ENCODE results near the gene LAMA4. TPM values are rescaled to one million over a fixed set of nuclear protein-coding genes. Genes with fewer than 3 reads are reported as not detected.
A peak's percentile ranks its signal among the peaks of the same experiment; 100 is the strongest.

The LAMA4 gene
- total RNA-seq, 1 experiment from 2014 or later = 9.4 TPM

DNA sequence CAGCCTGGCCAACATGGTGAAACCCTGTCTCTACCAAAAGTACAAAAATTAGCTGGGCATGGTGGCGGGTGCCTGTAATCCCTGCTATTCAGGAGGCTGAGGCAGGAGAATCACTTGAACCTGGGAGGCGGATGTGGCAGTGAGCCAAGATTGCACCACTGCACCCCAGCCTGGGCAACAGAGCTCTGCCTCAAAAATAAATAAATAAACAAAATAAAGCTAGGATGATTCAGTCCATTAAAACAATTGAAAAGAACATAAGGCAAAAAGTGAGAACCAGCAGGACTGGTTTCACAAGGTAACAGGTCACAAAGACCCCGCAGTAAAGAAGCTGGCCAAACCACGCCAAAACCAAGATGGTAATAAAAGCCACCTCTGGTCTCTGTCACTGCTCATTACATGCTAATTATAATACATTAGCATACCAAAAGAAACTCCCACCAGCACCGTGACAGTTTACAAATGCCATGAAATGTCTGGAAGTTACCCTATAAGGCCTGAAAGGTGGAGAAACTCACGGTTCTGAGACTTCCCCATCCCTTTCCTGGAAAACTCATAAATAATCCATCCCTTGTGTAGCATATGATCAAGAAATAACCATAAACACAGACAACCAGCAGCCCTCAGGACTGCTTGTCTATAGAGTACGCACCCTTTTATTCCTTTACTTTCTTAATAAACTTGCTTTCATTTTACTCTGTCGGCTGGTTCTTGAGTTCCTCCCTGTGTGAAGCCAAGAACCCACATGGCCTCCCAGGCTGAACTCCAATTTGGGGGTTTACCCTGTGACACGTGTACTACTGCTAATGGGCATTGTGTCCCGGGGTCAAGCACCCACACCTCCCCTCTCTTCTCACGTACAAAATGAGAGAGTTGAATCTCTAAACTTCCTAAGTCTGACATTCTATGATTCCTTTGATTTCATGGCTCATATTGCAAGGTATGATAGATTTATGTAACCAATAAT lies 10.2 kb downstream of the LAMA4 start:
- Histone ChIP-seq H3K9me3 (ENCODE audit: low read length) (no peaks in the 10 kb centered on the region), H3K27me3 (ENCODE audit: low read length) (no peaks in the 10 kb centered on the region), H3K4me3 (ENCODE audit: low read length) (no peak overlapping the region), H3K9me2 (replicated peaks; ENCODE audit: low read length) (no peaks in the 10 kb centered on the region), H3K4me2 (ENCODE audit: low read length) (0 out of 2 replicates have a peak overlapping the region, but pooled peaks have one; percentile 26), H3K36me3 (ENCODE audit: low read depth, low read length) (no peaks in the 10 kb centered on the region), H3K27ac (ENCODE audit: low read length) (0 out of 2 replicates have a peak overlapping the region, but pooled peaks have one; percentile 16), H3K79me2 (ENCODE audit: low read length) (no peaks in the 10 kb centered on the region), H2AFZ (ENCODE audit: low read length) (no peak overlapping the region), H4K20me1 (ENCODE audit: low read length) (no peaks in the 10 kb centered on the region), H3K4me1 (ENCODE audit: insufficient read depth, low read length) (peaks cover 10% of the 10 kb centered on the region), H3F3A (ENCODE audit: low read length, unreplicated experiment) (no peaks in the 10 kb centered on the region), H3K9ac (ENCODE audit: low read length) (no peak overlapping the region)
- intact Hi-C loops (cut with micrococcal nuclease) = no loop called here
- BruUV-seq (replicated peaks) = no TSS peak
- no peak for TF ChIP-seq EZH2phosphoT487 (IDR thresholded peaks at IDR 0.05; ENCODE audit: borderline replicate concordance, low read length)
- TF ChIP-seq CTCF (conservative IDR thresholded peaks at IDR 0.05; ENCODE audit: low read depth, low read length) = no peak
- no peak for TF ChIP-seq EZH2 (IDR thresholded peaks at IDR 0.05; ENCODE audit: low read length, unreplicated experiment)
- DNase-seq = peak; percentile 41
- CTCF ChIA-PET = no interaction called here
- POLR2A ChIA-PET (ENCODE audit: unreplicated experiment) = interaction anchor here (0.6 kb wide), 1 partner anchor 163 kb away, joined by 4 read pairs; no protein-coding TSS in a partner anchor
- ATAC-seq = no peak

DNA sequence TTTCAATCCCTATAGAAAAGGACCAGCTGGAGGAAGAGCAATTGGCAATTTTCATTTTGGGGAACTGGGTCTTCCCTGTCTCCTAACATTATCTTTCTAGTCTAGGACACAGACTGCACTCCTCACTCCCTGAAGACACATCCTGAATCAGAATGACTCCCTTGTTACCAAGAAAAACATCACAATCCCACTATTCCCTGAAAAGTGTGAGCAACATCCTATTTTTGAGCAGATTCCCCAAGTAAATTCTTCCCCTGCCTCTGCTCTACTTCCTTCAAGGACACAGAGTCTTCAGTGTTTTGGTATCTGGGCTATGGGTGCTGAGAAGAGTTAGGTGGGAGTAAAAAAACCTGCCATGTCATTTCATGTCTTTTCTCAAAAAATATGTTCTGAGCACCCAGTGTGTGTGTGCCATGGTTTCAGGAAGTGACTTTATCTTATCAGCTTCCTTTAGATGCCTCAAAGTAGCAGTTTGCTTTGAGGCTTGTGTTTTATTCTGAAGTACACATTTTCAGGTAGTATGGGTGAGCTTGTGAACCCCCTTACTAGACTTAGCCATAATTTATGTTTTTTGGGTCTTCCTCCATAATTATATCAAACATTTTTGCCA lies 12.4 kb downstream of the LAMA4 start:
- Histone ChIP-seq H4K20me1 (ENCODE audit: low read length) (no peaks in the 10 kb centered on the region), H3K9ac (ENCODE audit: low read length) (no peak overlapping the region), H3K27me3 (ENCODE audit: low read length) (no peaks in the 10 kb centered on the region), H3K9me3 (ENCODE audit: low read length) (no peaks in the 10 kb centered on the region), H2AFZ (ENCODE audit: low read length) (no peak overlapping the region), H3F3A (ENCODE audit: low read length, unreplicated experiment) (no peaks in the 10 kb centered on the region), H3K4me2 (ENCODE audit: low read length) (no peak overlapping the region), H3K27ac (ENCODE audit: low read length) (no peak overlapping the region), H3K9me2 (replicated peaks; ENCODE audit: low read length) (no peaks in the 10 kb centered on the region), H3K4me1 (ENCODE audit: insufficient read depth, low read length) (peaks cover 17% of the 10 kb centered on the region), H3K79me2 (ENCODE audit: low read length) (no peaks in the 10 kb centered on the region), H3K36me3 (ENCODE audit: low read depth, low read length) (no peaks in the 10 kb centered on the region), H3K4me3 (ENCODE audit: low read length) (no peak overlapping the region)
- BruUV-seq (replicated peaks) = no TSS peak
- ChIA-PET POLR2A (ENCODE audit: unreplicated experiment) (no interaction called here), CTCF (no interaction called here)
- intact Hi-C loops (cut with micrococcal nuclease) = no loop called here
- DNase-seq (no peak), ATAC-seq (no peak)
- TF ChIP-seq EZH2 (IDR thresholded peaks at IDR 0.05; ENCODE audit: low read length, unreplicated experiment) (no peak), EZH2phosphoT487 (IDR thresholded peaks at IDR 0.05; ENCODE audit: borderline replicate concordance, low read length) (no peak), CTCF (conservative IDR thresholded peaks at IDR 0.05; ENCODE audit: low read depth, low read length) (no peak)
